K562 (cell line): ENCODE measurements around the gene ZNF792. TPM values are rescaled to one million over a fixed set of nuclear protein-coding genes. Genes with fewer than 3 reads are reported as not detected.

Experiments
- ATAC-seq: fragments of 200-7000 bp; cut with Tn5 transposase; 3 replicates; pipeline ENCODE4 v1.9.1; 2020; ENCODE audit warnings: moderate library complexity
- BruUV-seq: library from RNA; stranded (reverse); fragments of 400-500 nt; replicated peaks from 2 replicates; lab custom pipeline; 2021; lab: Mats Ljungman, UMichigan
- CTCF ChIA-PET: fragments of 300-600 bp; formaldehyde crosslinking; extraction: SDS; loops from one replicate; lab custom pipeline; 2021; ENCODE audit warnings: low intra/inter-chr PET ratio; lab: Yijun Ruan, JAX
- POLR2A ChIA-PET: fragments of 300-600, 350-650 bp; sonication (Branson Sonifier 250); formaldehyde crosslinking; extraction: SDS; loops from one replicate; lab custom pipeline; 2021; ENCODE audit warnings: antibody characterized with exemption, inconsistent platforms; lab: Yijun Ruan, JAX
- DNase-seq, 4 experiments: peaks; one replicate each; pipeline versions ENCODE4 v3.0.0 to v3.0.0-alpha.2; 2011 to 2018; ENCODE audit warnings: low spot score in 3 of 4, mixed read lengths in 3 of 4; ENCODE audit errors: extremely low read depth in 1 of 4
- FAIRE-seq: peaks from 2 replicates; lab custom pipeline; 2011; peaks lifted over from hg19 to GRCh38; lab: Jason Lieb, UNC
- H2AFZ ChIP-seq: 2 replicates; pipeline ENCODE4 v1.6.0; 2011; ENCODE audit warnings: low read depth, low read length, control low read depth, inconsistent platforms
- H3K27ac ChIP-seq: fragments of 200-600 bp; 3 replicates; pipeline ENCODE4 v1.8.0; 2011; ENCODE audit warnings: low read depth, mild to moderate bottlenecking, control low read depth, inconsistent platforms, low read length, moderate library complexity, mixed read lengths; ENCODE audit errors: extremely low read depth
- H3K27me3 ChIP-seq, 2 experiments: fragments of 300-600 bp in 1 of 2; 2 replicates in 1 of 2; 3 replicates in 1 of 2; pipeline versions ENCODE4 v1.6.0 to v1.8.0; 2011; ENCODE audit warnings: inconsistent platforms in 2 of 2, low read length in 2 of 2, mild to moderate bottlenecking in 1 of 2, mixed read lengths in 1 of 2, moderate library complexity in 1 of 2; ENCODE audit not compliant: control insufficient read depth in 2 of 2, insufficient read depth in 2 of 2
- H3K36me3 ChIP-seq: fragments of 300-600 bp; 3 replicates; pipeline ENCODE4 v1.8.0; 2011; ENCODE audit warnings: mild to moderate bottlenecking, low read length, inconsistent platforms; ENCODE audit not compliant: control insufficient read depth, insufficient read depth
- H3K4me1 ChIP-seq, 2 experiments: fragments of 200-600 bp in 1 of 2; replicated peaks in 1 of 2; 2 replicates in 1 of 2; 3 replicates in 1 of 2; pipeline versions ENCODE4 v1.5.1 to v1.8.0; 2011; ENCODE audit warnings: inconsistent platforms in 2 of 2, low read length in 2 of 2, mild to moderate bottlenecking in 1 of 2, mixed read lengths in 1 of 2, moderate library complexity in 1 of 2; ENCODE audit not compliant: control insufficient read depth in 2 of 2, insufficient read depth in 2 of 2
- H3K4me2 ChIP-seq: 2 replicates; pipeline ENCODE4 v1.6.1; 2011; ENCODE audit warnings: low read length, control low read depth, inconsistent platforms, mixed read lengths; ENCODE audit not compliant: insufficient read depth
- H3K4me3 ChIP-seq: fragments of 200-600 bp; sonication (generic), shearing (Covaris generic); 2 replicates; pipeline ENCODE4 v1.5.1; 2016; ENCODE audit warnings: control low read depth, inconsistent platforms
- H3K79me2 ChIP-seq: fragments of 200-600 bp; 3 replicates; pipeline ENCODE4 v1.8.0; 2011; ENCODE audit warnings: low read length, inconsistent platforms; ENCODE audit not compliant: control insufficient read depth, insufficient read depth
- H3K9ac ChIP-seq, 2 experiments: 2 replicates each; pipeline versions ENCODE4 v1.6.0 to v1.6.1; 2011; ENCODE audit warnings: low read depth in 2 of 2, low read length in 2 of 2, control low read depth in 1 of 2, inconsistent platforms in 1 of 2, mild to moderate bottlenecking in 1 of 2, mixed read lengths in 1 of 2; ENCODE audit not compliant: insufficient read depth in 1 of 2
- H3K9me1 ChIP-seq: one replicate; pipeline ENCODE4 v1.6.0; 2011; ENCODE audit warnings: inconsistent platforms, mild to moderate bottlenecking, low read length, moderate library complexity; ENCODE audit not compliant: control insufficient read depth, insufficient read depth
- H3K9me3 ChIP-seq: replicated peaks from 2 replicates; pipeline ENCODE4 v1.5.1; 2011; ENCODE audit warnings: low read depth, low read length, inconsistent platforms; ENCODE audit not compliant: control insufficient read depth, insufficient read depth
- H4K20me1 ChIP-seq: replicated peaks from 2 replicates; pipeline ENCODE4 v1.6.1; 2011; ENCODE audit warnings: low read length, inconsistent platforms, mixed read lengths; ENCODE audit not compliant: control insufficient read depth, insufficient read depth
- DACH1 ChIP-seq: fragments of 450-650 bp; IDR thresholded peaks from 2 replicates; pipeline ENCODE4 v1.6.1; 2018; ENCODE audit not compliant: partially characterized antibody
- ELF2 ChIP-seq: fragments of 250-450 bp; sonication (Bioruptor Pico); IDR thresholded peaks from 2 replicates; pipeline ENCODE4 v1.5.0; 2021; ENCODE audit warnings: mild to moderate bottlenecking
- MYC ChIP-seq, 2 experiments: fragments of 250-450 bp in 1 of 2; sonication (Bioruptor Pico) in 1 of 2; IDR thresholded peaks; 2 replicates each; pipeline versions ENCODE4 v1.5.1 to v1.6.1; 2012 to 2021; ENCODE audit warnings: low read depth in 2 of 2, borderline replicate concordance in 1 of 2, improper control_type of control experiment in 1 of 2, low read length in 1 of 2, mild to moderate bottlenecking in 1 of 2, moderate library complexity in 1 of 2
- RBBP5 ChIP-seq: fragments of 200-600 bp; sonication (generic); IDR thresholded peaks from 2 replicates; pipeline ENCODE4 v1.6.1; 2012; ENCODE audit warnings: borderline replicate concordance, mild to moderate bottlenecking, low read length, control low read depth, inconsistent platforms; ENCODE audit not compliant: insufficient read depth, poor library complexity, severe bottlenecking
- RBM39 ChIP-seq: fragments of 200-400 bp; formaldehyde crosslinking; optimal IDR thresholded peaks from 2 replicates; pipeline ENCODE3; 2018; ENCODE audit warnings: low read depth, low read length
- SNIP1 ChIP-seq: fragments of 450-650 bp; IDR thresholded peaks from 2 replicates; pipeline ENCODE4 v1.7.1; 2017; ENCODE audit warnings: low read depth, mild to moderate bottlenecking
- SUPT5H ChIP-seq: fragments of 450-650 bp; IDR thresholded peaks from 2 replicates; pipeline ENCODE4 v1.6.1; 2016
- U2AF1 ChIP-seq: fragments of 200-400 bp; formaldehyde crosslinking; optimal IDR thresholded peaks from 2 replicates; pipeline ENCODE3; 2017; ENCODE audit warnings: mild to moderate bottlenecking, low read depth, low read length, moderate library complexity
- ZNF655 ChIP-seq: fragments of 250-450 bp; sonication (Bioruptor Pico); IDR thresholded peaks from 2 replicates; pipeline ENCODE4 v1.5.0; 2021
- ZNF778 ChIP-seq: fragments of 450-650 bp; formaldehyde crosslinking; IDR thresholded peaks from 2 replicates; pipeline ENCODE4 v1.4.0; 2020; ENCODE audit warnings: mild to moderate bottlenecking, moderate library complexity
- ZZZ3 ChIP-seq: fragments of 450-650 bp; IDR thresholded peaks from 2 replicates; pipeline ENCODE4 v1.6.1; 2016; ENCODE audit warnings: antibody characterized with exemption, mild to moderate bottlenecking, moderate library complexity
- WGBS: fragments of 100-300 bp; shearing (Covaris generic); methylation state at CpG from one replicate; pipeline ENCODE4 v1.1.6; 2016; ENCODE audit warnings: low coverage, mixed read lengths; ENCODE audit not compliant: insufficient coverage; ENCODE audit errors: missing lambda C conversion rate; 5-methylcytosine and 5-hydroxymethylcytosine counted together
- in situ Hi-C: fragments of 300-500 bp; cut with MboI; formaldehyde crosslinking; loops from 4 replicates; pipeline ENCODE4 v1.15.0; 2018; ENCODE audit warnings: inconsistent platforms, mixed read lengths
- intact Hi-C: fragments of 100-400 bp; cut with micrococcal nuclease; formaldehyde crosslinking; loops from 2 replicates; pipeline ENCODE4 v1.14.2; 2022
- polyA plus RNA-seq, 8 experiments: library from polyadenylated mRNA; depleted of rRNA in 4 of 8; stranded (reverse) in 5 of 8; unstranded in 3 of 8; fragments of >200 nt; fragmentation: Nextera tagmentation in 2 of 8; fragmentation: Illumina TruSeq in 1 of 8; extraction: Ambion mirVana in 2 of 8; extraction: Trizol in 1 of 8; gene quantifications; 2 replicates each; pipeline versions ENCODE4 v1.2.1 to v1.2.3, GENCODE V29; 2011 to 2014; ENCODE audit warnings: inconsistent platforms in 1 of 8, missing spikeins in 1 of 8
- total RNA-seq, 7 experiments: library from RNA; depleted of rRNA in 6 of 7; stranded (reverse); fragments of >200 nt in 6 of 7; fragmentation: Illumina TruSeq in 2 of 7; extraction: Trizol in 2 of 7; gene quantifications; 2 replicates each; pipeline versions ENCODE4 v1.2.1 to v1.2.3, GENCODE V29; 2011 to 2021; ENCODE audit warnings: low replicate concordance in 1 of 7

The ZNF792 gene
- total and polyA plus RNA-seq, 9 of the 15 experiments (the other 6 are each of a cell fraction or from before 2014, with no cell fraction given), result 3.3 to 16.5 (median 10.4) TPM

- no peak for TF ChIP-seq RBBP5
- no peak for TF ChIP-seq ELF2
- TF ChIP-seq U2AF1, result no peak
- TF ChIP-seq ZNF655 (CRISPR knock-in tag), result no peak
- TF ChIP-seq SUPT5H, result no peak
- TF ChIP-seq DACH1, result no peak
- TF ChIP-seq ZZZ3, result no peak
These were observed 25.3 kb upstream of the ZNF792 start (continued) for GRCh38 chr19:34989298-34989697.

GRCh38 chr19:34988119-34988518 lies 24.1 kb upstream of the ZNF792 start:
- H3K27ac ChIP-seq, result no peak overlapping the region
- no TSS peak for BruUV-seq
- no peak for DNase-seq
- no peak for ATAC-seq
- peaks cover 7% of the 10 kb centered on the region for H3K9me3 ChIP-seq
- H3K4me1 ChIP-seq, result no peaks in the 10 kb centered on the region
- no peak for FAIRE-seq
- in situ Hi-C loops (no loop called here), intact Hi-C loops (no loop called here)
- no peaks in the 10 kb centered on the region for H3K36me3 ChIP-seq
- no peaks in the 10 kb centered on the region for H3K9me1 ChIP-seq
- WGBS, result 44% methylated on average over 1 of the region's 1 CpG
- no peaks in the 10 kb centered on the region for H3K79me2 ChIP-seq
- no peaks in the 10 kb centered on the region for H4K20me1 ChIP-seq
- H2AFZ ChIP-seq, result no peak overlapping the region
- no peak overlapping the region for H3K4me2 ChIP-seq
- ChIA-PET POLR2A (interaction anchor here (1.8 kb wide), 1 partner anchor 10 kb away, joined by 3 read pairs; no protein-coding TSS in a partner anchor), CTCF (no interaction called here)
- no peak overlapping the region for H3K4me3 ChIP-seq
- peaks cover 0 to 14% of the 10 kb centered on the region in 2 experiments; a peak in 1 of 5 replicates for H3K27me3 ChIP-seq
- H3K9ac ChIP-seq, result no peak overlapping the region
- no peak for TF ChIP-seq ZNF778 (CRISPR knock-in tag)
- TF ChIP-seq ELF2, result no peak
- no peak for TF ChIP-seq MYC (IDR thresholded peaks at IDR 0.05; ENCODE audit: low read depth, low read length)
- no peak for TF ChIP-seq MYC (CRISPR knock-in tag; IDR thresholded peaks at IDR 0.05; ENCODE audit: borderline replicate concordance, low read depth)
- no peak for TF ChIP-seq SNIP1
- TF ChIP-seq RBM39, result no peak
